Measurements from ENCODE around the gene MORC4. TPM values are rescaled to one million over a fixed set of nuclear protein-coding genes. Genes with fewer than 3 reads are reported as not detected.

Gene MORC4
- polyA plus RNA-seq, 4 donors, result 18.7 to 21.9 (median 19.8) TPM

DNA sequence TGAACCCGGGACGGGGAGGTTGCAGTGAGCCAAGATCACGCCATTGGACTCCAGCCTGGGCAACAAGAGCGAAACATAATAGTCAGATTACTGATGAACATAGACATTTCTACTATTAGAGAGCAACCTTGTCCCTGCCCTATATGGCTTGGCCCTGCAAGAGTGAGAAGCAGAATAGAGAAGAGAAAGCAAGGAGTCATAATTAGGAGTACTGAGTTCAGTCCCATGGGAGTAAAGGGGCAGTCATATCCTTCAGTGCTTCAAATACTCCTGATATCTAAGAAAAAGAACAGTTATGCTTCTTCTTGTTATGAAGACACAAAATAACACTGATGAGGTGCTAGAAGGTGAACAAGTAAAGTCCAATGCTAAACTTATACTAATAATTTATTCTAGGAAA, 46.0 kb downstream of the MORC4 start:
- DNase-seq (ENCODE audit: low read depth in 4 of 4, low spot score in 2 of 4), result no peak

DNA sequence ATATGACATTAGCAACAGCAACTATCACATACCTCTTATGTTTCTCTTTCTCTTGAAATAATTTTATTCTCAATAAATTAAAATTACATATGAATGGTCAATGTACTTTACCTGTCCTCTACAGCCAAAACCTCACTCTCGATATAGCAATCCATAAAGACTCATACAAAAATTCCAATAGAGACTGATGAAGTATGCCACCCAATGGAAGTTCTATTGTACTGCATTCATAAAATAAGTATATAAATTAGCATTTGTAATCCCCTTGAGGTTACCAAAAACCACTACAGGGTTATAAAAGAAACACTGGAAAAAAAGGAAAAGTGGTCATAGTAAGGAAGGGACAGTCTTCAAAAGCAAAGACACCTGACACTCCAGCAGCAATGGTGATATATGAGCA, 47.0 kb downstream of the MORC4 start:
- DNase-seq (ENCODE audit: low read depth in 4 of 4, low spot score in 2 of 4), result no peak

DNA sequence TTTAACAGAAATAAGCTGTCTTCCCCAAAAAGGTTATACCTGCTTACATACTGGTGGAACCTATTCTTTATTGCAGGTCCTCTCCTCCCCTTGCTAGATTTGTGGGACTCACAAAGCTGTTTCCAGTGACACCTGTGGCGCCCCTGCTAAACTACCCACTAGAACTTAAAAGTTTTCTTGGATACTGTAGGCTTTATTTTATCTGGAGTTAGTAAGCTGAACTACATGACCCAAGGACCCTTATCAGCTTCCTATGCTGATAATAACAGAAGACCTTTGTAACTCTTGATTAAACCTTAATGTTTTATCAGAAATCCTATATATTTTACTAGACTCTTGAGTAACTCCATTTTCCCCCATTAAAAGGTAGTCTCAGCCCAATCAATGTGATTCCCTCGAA, 47.5 kb downstream of the MORC4 start:
- no peak for DNase-seq (ENCODE audit: low read depth in 4 of 4, low spot score in 2 of 4)

DNA sequence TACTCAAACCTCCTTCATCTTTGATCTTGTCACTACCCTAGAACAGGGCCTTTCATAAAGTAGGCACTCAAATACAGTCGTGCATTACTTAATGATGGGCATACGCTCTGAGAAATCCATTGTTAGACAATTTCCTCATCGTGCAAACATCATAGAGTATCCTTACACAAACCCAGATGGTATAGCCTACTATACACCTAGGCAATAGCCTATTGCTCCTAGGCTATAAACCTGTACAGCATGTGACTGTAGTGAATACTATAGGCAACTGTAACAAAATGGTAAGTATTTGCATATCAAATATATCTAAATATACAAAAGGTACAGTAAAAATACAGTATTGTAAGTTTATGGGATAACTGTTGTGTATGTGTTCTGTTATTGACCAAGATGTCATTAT, 47.9 kb downstream of the MORC4 start:
- no peak for DNase-seq (ENCODE audit: low read depth in 4 of 4, low spot score in 2 of 4)

DNA sequence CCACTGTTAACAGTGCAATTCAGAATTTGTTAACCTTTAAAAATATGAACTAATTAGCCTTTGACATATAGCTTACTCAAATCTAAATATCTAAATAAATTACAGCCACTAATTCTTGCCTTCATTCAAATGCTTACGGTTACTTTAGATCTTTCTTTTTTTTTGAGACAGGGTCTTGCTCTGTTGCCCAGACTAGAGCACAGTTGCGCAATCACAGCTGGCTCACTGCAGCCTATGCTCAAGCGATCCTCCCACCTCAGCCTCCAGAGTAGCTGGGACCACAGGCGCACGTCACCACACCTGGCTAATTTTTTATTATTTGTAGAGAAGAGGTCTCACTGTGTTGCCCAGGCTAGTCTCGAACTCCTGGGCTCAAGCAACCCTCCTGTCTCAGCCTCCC, 48.8 kb downstream of the MORC4 start:
- DNase-seq (ENCODE audit: low read depth in 4 of 4, low spot score in 2 of 4), result no peak

DNA sequence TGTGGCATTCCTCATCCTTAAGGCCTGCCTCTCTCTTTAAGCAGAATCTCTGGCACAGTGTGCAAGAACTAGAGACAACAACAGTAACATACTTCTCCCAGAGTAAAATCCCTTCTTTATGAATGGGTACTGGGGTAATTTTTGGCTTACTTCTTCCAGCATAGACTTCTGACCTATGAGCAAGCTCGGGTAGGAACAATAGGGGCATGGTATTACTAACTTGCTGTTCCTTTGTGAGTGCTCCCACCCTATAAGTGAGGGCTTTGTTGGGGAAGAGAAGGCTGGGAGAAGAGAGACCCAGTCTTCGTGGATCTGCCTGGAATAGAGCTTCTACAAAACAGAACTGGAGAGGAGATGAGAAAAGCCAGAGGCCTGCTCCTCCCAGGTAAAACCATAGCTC, 49.6 kb downstream of the MORC4 start:
- DNase-seq (ENCODE audit: low read depth in 4 of 4, low spot score in 2 of 4), result no peak

DNA sequence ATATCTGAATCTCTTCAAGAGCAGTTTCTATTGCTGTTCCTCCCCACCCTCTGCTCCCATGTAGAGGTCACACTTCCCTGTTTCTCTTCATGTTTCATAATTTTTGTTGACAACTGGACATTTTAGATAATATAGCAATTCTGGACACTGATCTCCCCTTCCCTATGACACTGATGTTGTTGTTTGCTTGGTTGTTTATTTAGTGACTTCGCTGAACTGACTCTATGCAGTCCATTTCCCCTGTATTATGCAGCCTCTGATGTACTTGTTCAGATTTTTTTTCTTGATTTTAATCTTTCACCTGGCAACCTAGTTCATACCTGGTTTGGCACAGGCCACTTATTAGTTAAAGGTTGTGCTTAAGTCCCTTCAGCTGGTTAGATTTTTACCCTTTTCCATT, 50.6 kb downstream of the MORC4 start:
- DNase-seq (ENCODE audit: low read depth in 4 of 4, low spot score in 2 of 4), result no peak

DNA sequence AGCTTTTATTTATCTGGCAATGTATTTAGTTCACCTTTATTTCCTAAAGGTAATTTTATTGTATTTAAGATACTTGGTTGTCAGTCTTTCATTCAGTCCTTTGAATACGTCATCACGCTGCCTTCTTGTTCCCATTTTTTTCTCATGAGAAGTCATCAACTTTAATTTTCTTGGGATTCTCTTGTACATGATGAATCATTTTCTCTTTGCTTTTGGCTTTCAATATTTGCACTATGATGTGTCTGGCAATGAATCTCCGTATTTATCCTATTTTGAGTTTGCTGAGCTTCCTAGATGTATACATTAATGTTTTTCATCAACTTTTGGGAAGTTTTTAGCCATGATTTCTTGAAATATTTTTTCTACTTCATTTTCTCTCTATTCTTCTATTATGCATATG, 51.4 kb downstream of the MORC4 start:
- no peak for DNase-seq (ENCODE audit: low read depth in 4 of 4, low spot score in 2 of 4)

DNA sequence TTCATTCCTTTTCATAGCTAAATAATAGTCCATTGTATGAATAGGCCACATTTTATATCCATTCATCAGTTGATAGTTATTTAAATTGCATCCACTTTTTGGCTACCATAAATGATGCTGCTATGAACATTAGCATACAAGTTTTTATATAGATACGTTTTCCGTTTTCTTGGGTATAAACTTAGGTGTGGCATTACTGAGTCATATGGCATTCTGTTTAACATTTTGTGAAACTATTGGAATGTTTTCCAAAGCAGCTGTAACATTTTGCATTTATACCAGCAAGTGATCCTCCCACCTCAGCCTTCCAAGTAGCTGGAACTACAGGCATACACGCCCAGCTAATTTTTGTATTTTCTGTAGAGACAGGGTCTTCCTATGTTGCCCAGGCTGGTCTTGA, 53.5 kb downstream of the MORC4 start:
- no peak for DNase-seq (ENCODE audit: low read depth in 4 of 4, low spot score in 2 of 4)

DNA sequence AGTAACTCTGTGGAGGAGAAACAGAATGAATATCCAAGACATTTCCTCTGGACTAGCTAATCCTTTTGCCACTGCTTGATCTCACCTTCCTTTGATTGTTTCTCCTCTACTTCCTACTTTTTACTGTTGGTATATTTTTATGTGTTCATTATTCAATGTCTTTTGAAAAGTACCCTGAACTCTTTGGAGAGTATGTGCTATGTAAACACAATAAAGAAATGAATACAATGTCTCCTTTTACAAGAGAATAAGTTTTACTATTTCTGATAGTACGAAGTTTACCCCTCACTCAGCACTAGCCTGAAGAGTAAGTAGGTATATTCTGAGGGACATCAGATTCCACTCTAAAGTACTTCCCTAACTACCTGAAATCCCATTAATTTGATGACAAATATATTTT, 59.9 kb downstream of the MORC4 start:
- DNase-seq (ENCODE audit: low read depth in 4 of 4, low spot score in 2 of 4), result no peak

DNA sequence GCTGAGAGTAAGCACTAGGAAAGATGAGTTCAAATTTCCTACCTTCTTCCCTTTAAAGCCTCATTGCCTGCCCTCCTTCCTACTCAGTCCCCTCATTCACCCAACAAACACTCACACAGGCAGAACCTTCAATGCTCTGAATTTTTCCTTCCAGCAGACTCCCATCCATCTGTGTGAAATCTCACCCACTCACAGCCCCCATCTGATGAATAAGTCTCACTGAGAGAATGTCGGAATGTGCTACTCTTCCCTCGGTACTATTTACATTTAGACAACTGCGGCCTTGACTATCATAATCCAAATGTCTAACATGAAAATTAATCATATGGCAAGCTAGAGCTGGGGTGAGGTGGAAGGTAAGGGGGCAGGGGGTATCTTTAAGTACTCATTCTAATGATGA, 60.4 kb downstream of the MORC4 start:
- DNase-seq (ENCODE audit: low read depth in 4 of 4, low spot score in 2 of 4), result no peak

DNA sequence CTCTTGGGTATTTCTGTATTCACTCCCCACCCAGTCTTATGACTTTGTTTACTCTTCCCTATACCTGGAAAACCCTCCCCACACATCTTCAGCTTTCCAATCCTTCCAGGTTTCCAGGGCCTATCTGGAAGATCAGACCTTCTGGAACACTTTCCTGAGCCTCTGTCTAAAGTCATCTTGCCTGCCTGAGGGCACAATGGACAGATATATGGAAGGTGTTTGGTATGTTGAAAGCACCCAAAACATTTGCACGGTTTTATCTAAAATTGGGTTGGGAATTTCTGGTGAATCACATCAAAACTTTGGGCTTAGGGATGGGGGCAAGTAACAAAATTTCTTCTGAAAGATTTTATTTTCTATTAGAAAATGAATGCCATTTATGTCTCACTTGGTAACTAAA, 63.8 kb downstream of the MORC4 start:
- DNase-seq (ENCODE audit: low read depth in 4 of 4, low spot score in 2 of 4), result no peak

DNA sequence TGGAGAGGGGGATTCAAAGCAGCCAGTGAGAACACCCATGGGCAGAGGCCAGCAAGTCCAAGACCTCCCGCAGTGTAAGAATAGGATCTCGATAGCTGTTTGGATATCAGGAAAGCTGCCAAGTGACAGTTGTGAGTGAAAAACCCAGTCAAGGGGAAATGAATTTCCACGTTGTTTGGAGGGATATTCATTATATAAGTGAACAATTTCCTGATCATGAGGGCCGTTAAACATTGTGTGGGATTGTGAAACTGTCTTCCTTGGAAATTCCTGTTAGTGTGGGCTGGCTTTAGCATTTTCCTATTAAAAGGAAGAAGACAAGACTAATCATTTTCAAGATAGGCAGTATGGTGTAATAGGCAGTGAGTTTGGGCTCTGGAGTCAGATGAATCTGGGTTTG, 64.8 kb downstream of the MORC4 start:
- DNase-seq (ENCODE audit: low read depth in 4 of 4, low spot score in 2 of 4), result no peak

DNA sequence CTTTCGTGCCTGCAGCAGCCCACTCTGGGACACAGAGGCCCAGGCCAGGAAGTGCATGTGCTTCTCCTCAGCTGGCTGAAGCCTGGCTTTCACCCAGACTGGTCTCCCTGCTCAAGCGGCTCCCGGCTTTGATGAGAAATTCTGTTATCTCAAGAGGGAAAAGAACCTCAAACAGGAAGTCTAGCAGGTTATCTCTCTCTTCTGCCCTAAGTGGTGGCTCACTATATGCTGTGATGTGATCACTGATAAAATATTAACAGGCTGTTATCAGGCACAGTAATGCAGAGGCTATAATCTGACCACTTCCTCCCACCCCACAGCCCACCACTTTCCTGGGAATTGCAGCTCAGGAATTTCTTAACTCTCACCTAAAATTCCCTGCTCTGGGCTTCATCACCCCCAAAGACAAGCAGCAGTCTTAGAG, 66.5 kb downstream of the MORC4 start:
- no peak for DNase-seq (ENCODE audit: low read depth in 4 of 4, low spot score in 2 of 4)

DNA sequence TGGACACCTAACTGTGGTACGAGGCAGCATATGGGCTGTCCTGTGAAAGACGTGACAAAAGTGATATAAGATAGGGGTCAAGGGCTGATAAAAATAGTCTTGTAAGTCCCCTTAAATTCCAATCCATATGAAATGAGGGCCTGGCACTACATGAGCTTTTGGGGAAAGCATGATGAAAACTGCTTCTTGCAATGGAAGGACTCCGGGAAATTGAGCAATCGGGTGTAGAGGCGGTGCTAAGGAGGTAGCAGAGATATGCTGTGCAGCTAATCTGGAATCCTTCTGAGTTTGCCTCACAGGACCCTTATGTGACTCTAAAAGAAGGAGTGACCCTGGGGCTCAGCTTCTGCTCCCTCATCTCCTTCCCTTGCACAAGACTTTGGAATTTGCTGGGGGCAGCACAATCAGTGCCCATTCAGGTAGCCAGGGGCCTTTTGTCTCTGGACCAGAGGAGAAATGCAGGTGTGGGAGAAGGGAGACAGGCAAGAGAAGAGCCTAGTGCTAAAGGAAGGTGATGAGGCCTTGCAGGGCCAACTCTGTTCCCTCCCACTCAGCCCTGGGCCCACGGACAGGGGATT, 67.0 kb downstream of the MORC4 start:
- no peak for DNase-seq (ENCODE audit: low read depth in 4 of 4, low spot score in 2 of 4)

DNA sequence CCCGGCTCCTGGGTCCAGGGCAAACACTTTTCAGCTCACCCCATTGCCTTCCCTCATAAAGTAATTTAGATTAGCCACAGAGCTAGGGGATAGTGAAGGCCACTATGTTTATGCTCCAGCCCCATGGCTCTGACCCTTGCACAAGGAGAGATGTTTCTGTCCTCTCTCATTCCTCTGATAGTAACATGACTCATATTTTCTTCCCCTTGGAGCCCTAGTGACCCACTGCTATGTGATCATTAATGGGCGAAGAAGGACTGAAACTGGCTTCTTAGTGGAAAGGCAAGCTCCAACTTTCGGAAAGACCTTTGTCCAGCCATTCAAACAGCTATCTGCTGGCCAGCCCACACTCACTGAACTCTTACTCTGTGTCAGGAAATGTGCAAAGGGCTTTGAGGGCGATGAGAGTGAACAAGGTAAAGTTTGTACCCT, 67.5 kb downstream of the MORC4 start:
- no peak for DNase-seq (ENCODE audit: low read depth in 4 of 4, low spot score in 2 of 4)

DNA sequence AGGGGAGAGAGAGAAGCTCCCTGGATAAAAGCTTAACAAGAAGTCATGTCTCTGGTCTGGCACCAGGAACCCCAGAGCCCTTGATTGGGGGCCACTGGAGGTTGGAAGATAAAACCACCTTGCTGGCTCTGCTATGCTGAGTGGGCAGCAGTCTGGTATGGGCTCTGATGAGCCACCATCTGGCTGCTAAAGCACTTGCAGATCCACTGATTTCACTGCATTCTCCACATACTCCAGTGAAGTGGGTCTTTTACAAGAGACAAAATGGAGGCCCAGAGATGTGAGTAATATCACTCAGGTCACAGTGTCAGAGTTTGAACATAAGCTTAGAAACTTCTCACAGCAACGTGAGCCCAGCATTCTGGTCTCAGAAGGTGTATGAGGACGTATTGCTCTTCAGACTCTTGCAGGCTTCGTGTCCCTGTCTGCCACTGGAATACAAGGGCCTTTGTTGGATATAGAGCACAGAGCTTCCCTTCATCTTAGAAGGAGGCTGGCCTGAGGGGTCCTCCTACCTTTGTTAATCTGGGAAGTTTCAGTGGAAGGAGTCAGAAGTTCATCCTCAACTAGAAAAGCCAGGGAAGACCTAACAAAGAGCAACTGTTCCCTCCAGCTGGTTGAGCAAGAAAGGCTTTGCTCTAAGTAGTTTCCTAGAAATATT, 68.1 kb downstream of the MORC4 start:
- DNase-seq (ENCODE audit: low read depth in 4 of 4, low spot score in 2 of 4), result no peak

DNA sequence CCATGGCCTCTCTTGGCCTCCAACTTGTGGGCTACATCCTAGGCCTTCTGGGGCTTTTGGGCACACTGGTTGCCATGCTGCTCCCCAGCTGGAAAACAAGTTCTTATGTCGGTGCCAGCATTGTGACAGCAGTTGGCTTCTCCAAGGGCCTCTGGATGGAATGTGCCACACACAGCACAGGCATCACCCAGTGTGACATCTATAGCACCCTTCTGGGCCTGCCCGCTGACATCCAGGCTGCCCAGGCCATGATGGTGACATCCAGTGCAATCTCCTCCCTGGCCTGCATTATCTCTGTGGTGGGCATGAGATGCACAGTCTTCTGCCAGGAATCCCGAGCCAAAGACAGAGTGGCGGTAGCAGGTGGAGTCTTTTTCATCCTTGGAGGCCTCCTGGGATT, 71.8 kb downstream of the MORC4 start:
- no peak for DNase-seq (ENCODE audit: low read depth in 4 of 4, low spot score in 2 of 4)

DNA sequence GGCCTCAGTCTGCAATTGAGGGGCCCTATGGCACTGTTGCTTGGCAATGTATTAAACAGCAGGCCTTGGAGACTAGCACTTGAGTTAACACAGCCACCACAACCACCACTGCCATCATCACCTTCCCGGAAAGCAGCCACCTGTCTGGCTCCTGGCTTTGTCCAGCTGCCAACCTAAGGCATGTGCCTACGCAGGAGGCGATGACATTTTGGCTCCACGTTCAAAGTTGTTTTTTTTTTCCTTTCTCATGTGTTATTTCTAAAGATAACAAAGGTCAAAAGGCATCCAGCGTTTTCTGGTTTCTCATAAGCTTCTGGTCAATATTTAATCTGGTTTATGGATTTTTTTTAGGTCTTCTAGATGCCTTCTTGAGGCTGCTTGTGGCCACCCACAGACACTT, 72.3 kb downstream of the MORC4 start:
- no peak for DNase-seq (ENCODE audit: low read depth in 4 of 4, low spot score in 2 of 4)

DNA sequence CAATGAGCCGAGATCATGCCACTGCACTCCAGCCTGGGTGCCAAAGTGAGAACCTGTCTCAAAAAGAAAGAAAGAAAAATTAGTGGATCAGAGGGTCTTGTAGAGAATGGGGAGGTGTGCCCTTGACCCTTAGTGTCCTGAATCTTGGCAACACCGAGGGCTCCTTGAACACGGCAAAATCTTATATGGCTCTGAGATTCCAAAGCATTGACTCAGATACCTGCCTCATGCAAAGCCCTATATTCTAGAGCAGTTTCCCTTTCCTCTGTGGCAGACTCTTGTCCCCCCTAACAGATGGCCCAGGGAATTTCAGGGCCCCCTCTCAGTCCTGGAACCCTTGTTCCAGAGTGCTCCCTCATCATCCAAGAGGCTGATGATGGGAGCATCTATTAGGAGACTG, 73.0 kb downstream of the MORC4 start:
- no peak for DNase-seq (ENCODE audit: low read depth in 4 of 4, low spot score in 2 of 4)

DNA sequence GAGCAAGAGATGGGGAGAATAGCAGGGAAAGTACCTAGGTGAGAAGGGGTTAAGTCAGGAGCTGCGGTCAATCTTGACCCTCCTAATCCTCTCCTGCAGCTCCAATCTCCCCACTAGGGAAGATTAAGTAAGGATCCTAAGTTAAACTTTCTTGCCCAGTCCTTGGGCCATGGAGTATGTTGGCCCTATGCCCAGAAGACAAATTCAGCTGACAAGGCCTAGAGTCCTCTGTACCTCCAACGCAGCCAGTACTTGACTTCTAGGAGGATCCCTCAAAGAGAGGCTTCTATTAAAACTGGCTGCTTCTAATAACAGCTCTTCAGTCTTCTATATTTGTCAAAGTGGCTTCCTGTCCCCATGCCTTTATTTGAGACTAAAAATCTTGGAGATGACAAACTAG, 78.4 kb downstream of the MORC4 start:
- DNase-seq (ENCODE audit: low read depth in 4 of 4, low spot score in 2 of 4), result no peak

DNA sequence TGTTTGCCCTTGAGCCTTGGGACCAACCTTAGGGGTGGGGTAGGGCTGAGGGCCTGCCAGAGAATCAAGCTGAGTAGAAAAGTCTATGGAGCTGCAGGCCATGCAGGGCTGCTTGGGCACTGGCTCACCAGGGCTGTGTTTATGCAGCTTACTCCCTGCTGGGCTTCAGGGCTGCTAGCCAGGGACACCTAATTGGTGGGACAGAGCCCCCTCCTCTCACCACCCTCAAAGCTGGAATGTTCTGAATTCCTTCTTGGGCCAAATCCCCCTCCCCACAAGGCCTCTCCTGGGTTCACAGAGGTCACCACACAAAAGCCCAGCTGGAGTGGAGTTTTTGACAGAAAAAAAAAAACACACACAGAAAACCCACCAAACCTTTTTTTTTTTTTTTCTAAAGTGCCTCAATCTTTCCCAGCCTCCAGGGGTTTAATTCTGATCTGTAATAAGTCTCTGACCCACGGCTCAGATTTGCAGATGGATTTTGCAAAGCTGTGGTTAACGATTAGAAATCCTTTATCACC, 80.0 kb downstream of the MORC4 start, which contains the start of gene CLDN2:
Gene CLDN2 (plus strand): TSS at position 471 of the 521 bp plus-strand sequence. CDS start 7,827 bp downstream, outside the sequence.
- DNase-seq (ENCODE audit: low read depth in 4 of 4, low spot score in 2 of 4), result no peak

Measured in left renal cortex interstitium (tissue), 4 donors.